OCI-LY3 (cell line): ENCODE measurements around the gene MSI2.

ENCODE experiments used
- EZH2phosphoT487 ChIP-seq: fragments of 200-600 bp; shearing (Covaris generic); IDR thresholded peaks from 2 replicates; pipeline ENCODE4 v1.6.1; 2018; ENCODE audit warnings: antibody characterized with exemption, mixed run types, low read depth
- TF ChIP-seq, protein P1 (sequence below): fragments of 200-600, 300-600 bp; sonication (generic); IDR thresholded peaks from 2 replicates; pipeline ENCODE4 v1.5.1; 2014; ENCODE audit warnings: antibody characterized with exemption, low read length, low read depth

DNA sequence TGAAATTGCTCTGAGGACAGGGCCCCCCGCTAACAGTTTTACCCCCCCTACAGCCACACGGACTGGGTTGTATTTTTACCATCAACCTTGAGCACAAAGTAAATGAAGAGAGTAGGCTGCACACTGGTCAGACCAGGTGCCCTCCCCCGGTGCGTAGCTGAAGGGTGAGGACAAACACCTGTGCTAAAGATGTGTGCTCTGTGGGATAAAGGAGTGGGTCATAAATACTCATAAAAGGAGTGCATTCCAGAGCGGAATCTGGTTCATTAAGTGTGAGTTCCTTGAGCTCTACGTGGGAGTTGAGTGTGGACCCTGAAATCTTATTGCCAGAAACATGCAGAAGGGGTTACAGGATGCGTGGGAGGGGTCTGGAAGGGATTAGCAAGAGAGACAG lies 271.7 kb downstream of the MSI2 start:
- TF ChIP-seq, protein P1, sequence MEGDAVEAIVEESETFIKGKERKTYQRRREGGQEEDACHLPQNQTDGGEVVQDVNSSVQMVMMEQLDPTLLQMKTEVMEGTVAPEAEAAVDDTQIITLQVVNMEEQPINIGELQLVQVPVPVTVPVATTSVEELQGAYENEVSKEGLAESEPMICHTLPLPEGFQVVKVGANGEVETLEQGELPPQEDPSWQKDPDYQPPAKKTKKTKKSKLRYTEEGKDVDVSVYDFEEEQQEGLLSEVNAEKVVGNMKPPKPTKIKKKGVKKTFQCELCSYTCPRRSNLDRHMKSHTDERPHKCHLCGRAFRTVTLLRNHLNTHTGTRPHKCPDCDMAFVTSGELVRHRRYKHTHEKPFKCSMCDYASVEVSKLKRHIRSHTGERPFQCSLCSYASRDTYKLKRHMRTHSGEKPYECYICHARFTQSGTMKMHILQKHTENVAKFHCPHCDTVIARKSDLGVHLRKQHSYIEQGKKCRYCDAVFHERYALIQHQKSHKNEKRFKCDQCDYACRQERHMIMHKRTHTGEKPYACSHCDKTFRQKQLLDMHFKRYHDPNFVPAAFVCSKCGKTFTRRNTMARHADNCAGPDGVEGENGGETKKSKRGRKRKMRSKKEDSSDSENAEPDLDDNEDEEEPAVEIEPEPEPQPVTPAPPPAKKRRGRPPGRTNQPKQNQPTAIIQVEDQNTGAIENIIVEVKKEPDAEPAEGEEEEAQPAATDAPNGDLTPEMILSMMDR, result no peak
- TF ChIP-seq EZH2phosphoT487, result no peak
